CD14-positive monocyte (primary cell): ENCODE data around the gene ALDH3A2. TPM values are rescaled to one million over a fixed set of nuclear protein-coding genes. Genes with fewer than 3 reads are reported as not detected.

Source experiments
- DNase-seq, 3 donors: peaks; one replicate each; pipeline ENCODE4 v3.0.0-alpha.2; 2011 to 2022
- H2AFZ ChIP-seq: 2 replicates; pipeline ENCODE4 v1.6.0; 2012; ENCODE audit warnings: mild to moderate bottlenecking, low read depth, low read length, inconsistent platforms; ENCODE audit not compliant: insufficient read depth, poor library complexity, severe bottlenecking
- H3K27ac ChIP-seq, 2 donors: 1 replicate in 1 of 2; 2 replicates in 1 of 2; pipeline ENCODE4 v1.5.1; 2012 to 2013; ENCODE audit warnings: low read length in 2 of 2, control low read depth in 1 of 2, inconsistent platforms in 1 of 2, low read depth in 1 of 2, mild to moderate bottlenecking in 1 of 2
- H3K27me3 ChIP-seq, 2 donors: one replicate each; pipeline versions ENCODE4 v1.6.0 to v1.6.1; 2011 to 2013; ENCODE audit warnings: low read length in 2 of 2; ENCODE audit not compliant: control insufficient read depth in 2 of 2, insufficient read depth in 2 of 2
- H3K36me3 ChIP-seq, 2 donors: replicated peaks in 1 of 2; 1 replicate in 1 of 2; 2 replicates in 1 of 2; pipeline versions ENCODE4 v1.5.1 to v1.6.1; 2012 to 2013; ENCODE audit warnings: low read length in 2 of 2, control low read depth in 1 of 2, inconsistent platforms in 1 of 2, mild to moderate bottlenecking in 1 of 2; ENCODE audit not compliant: insufficient read depth in 2 of 2, control insufficient read depth in 1 of 2
- H3K4me1 ChIP-seq, 2 donors: 1 replicate in 1 of 2; 2 replicates in 1 of 2; pipeline versions ENCODE4 v1.5.1 to v1.6.1; 2012 to 2013; ENCODE audit warnings: low read length in 2 of 2, control low read depth in 1 of 2, inconsistent platforms in 1 of 2, mild to moderate bottlenecking in 1 of 2, moderate library complexity in 1 of 2; ENCODE audit not compliant: insufficient read depth in 2 of 2, control insufficient read depth in 1 of 2
- H3K4me2 ChIP-seq: replicated peaks from 2 replicates; pipeline ENCODE3; 2012; ENCODE audit warnings: low read length, moderate library complexity, mild to moderate bottlenecking; ENCODE audit not compliant: poor library complexity, severe bottlenecking; ENCODE audit errors: extremely low read depth
- H3K4me3 ChIP-seq, 3 experiments: fragments of 200-600 bp in 1 of 3; sonication (generic) in 1 of 3; replicated peaks in 1 of 3; 1 replicate in 2 of 3; 2 replicates in 1 of 3; pipeline ENCODE4 v1.5.1; 2011 to 2013; ENCODE audit warnings: low read length in 3 of 3, mild to moderate bottlenecking in 3 of 3, control low read depth in 2 of 3, low read depth in 2 of 3, inconsistent platforms in 1 of 3, moderate library complexity in 1 of 3
- H3K79me2 ChIP-seq: 2 replicates; pipeline ENCODE4 v1.6.0; 2012; ENCODE audit warnings: mild to moderate bottlenecking, control low read depth, inconsistent platforms, low read length, moderate library complexity; ENCODE audit not compliant: insufficient read depth
- H3K9ac ChIP-seq: 2 replicates; pipeline ENCODE4 v1.6.0; 2017; ENCODE audit warnings: low read length, mild to moderate bottlenecking; ENCODE audit not compliant: insufficient read depth, poor library complexity, severe bottlenecking
- H3K9me3 ChIP-seq, 2 donors: replicated peaks in 1 of 2; 1 replicate in 1 of 2; 2 replicates in 1 of 2; pipeline versions ENCODE4 v1.5.1 to v1.6.1; 2012 to 2013; ENCODE audit warnings: low read length in 2 of 2, control low read depth in 1 of 2; ENCODE audit not compliant: control insufficient read depth in 1 of 2, insufficient read depth in 1 of 2
- H4K20me1 ChIP-seq: 2 replicates; pipeline ENCODE4 v1.6.0; 2012; ENCODE audit warnings: mild to moderate bottlenecking, low read length, control low read depth, moderate library complexity; ENCODE audit not compliant: insufficient read depth
- H3K27ac Mint-ChIP-seq, 7 donors: one replicate each; pipeline ENCODE4 v1.8.0; 2020; ENCODE audit warnings: mild to moderate bottlenecking in 7 of 7, mixed read lengths in 7 of 7, moderate library complexity in 6 of 7, inconsistent platforms in 2 of 7
- H3K27me3 Mint-ChIP-seq, 3 donors: one replicate each; pipeline ENCODE4 v1.8.0; 2021 to 2022; ENCODE audit warnings: low read depth in 3 of 3, mild to moderate bottlenecking in 3 of 3, mixed read lengths in 3 of 3, moderate library complexity in 3 of 3, inconsistent platforms in 1 of 3
- H3K36me3 Mint-ChIP-seq, 2 donors: one replicate each; pipeline ENCODE4 v1.8.0; 2020; ENCODE audit warnings: mixed read lengths in 2 of 2, inconsistent platforms in 1 of 2, mild to moderate bottlenecking in 1 of 2
- H3K4me1 Mint-ChIP-seq: one replicate; pipeline ENCODE4 v1.8.0; 2020; ENCODE audit warnings: mild to moderate bottlenecking, mixed read lengths
- H3K4me3 Mint-ChIP-seq, 2 donors: one replicate each; pipeline ENCODE4 v1.8.0; 2020; ENCODE audit warnings: mild to moderate bottlenecking in 2 of 2, mixed read lengths in 2 of 2, moderate library complexity in 1 of 2
- H3K9me3 Mint-ChIP-seq, 7 donors: one replicate each; pipeline ENCODE4 v1.8.0; 2020 to 2022; ENCODE audit warnings: mixed read lengths in 7 of 7, mild to moderate bottlenecking in 6 of 7, moderate library complexity in 6 of 7, inconsistent platforms in 2 of 7
- WGBS: methylation state at CpG from one replicate; pipeline ENCODE4 v1.1.5; 2013; ENCODE audit warnings: missing lambda C conversion rate; ENCODE audit not compliant: insufficient coverage; 5-methylcytosine and 5-hydroxymethylcytosine counted together
- intact Hi-C, 2 donors: fragments of 100-400 bp; cut with micrococcal nuclease; formaldehyde crosslinking; loops; one replicate each; pipeline versions ENCODE4 v1.15.0 to v1.15.1; 2023
- polyA plus RNA-seq, 3 donors: library from polyadenylated mRNA; depleted of rRNA in 1 of 3; unstranded in 2 of 3; stranded (reverse) in 1 of 3; fragments of 300-500 nt in 2 of 3; fragments of >200 nt in 1 of 3; fragmentation: Illumina TruSeq in 2 of 3; gene quantifications; 1 replicate in 2 of 3; 2 replicates in 1 of 3; pipeline ENCODE4 v1.2.3, GENCODE V29; 2012 to 2021
- TF ChIP-seq, protein P1 (sequence below): fragments of 200-600 bp; IDR thresholded peaks from one replicate; pipeline ENCODE4 v1.8.0; 2022; ENCODE audit warnings: antibody characterized with exemption, mild to moderate bottlenecking

Gene ALDH3A2
- polyA plus RNA-seq, 3 donors: 22.5 to 58.0 (median 50.3) TPM

DNA sequence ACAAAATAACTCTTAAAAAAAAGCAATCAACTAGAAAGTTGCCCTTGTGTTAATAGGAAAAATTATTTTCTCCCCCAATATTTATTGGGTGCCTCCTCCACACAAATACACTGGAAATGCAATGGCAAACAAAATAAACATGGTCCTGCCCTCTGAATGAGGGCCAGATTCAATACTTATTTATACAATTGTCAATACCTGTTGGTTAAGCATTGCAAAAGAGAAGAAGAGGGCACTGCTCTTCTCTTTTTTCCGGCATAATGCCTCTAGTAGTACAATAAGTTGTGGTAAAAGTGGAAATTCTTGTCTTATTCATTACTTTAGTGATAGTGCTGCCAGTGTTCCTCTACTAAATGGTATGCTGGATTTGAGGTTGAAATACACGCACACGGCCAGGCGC, 22.5 kb upstream of the ALDH3A2 start:
- WGBS: 96% methylated on average over 3 of the region's 4 CpGs
- no peak for DNase-seq
- H3K27ac ChIP-seq: no peak overlapping the region
- Mint-ChIP-seq H3K36me3 (no peaks in the 10 kb centered on the region), H3K4me1 (no peaks in the 10 kb centered on the region), H3K4me3 (no peak overlapping the region), H3K27ac (no peak overlapping the region), H3K27me3 (peaks cover 0 to 2% (median 2%) of the 10 kb centered on the region in 3 donors), H3K9me3 (peaks cover 0 to 11% (median 7%) of the 10 kb centered on the region in 7 donors)
- TF ChIP-seq, protein P1, sequence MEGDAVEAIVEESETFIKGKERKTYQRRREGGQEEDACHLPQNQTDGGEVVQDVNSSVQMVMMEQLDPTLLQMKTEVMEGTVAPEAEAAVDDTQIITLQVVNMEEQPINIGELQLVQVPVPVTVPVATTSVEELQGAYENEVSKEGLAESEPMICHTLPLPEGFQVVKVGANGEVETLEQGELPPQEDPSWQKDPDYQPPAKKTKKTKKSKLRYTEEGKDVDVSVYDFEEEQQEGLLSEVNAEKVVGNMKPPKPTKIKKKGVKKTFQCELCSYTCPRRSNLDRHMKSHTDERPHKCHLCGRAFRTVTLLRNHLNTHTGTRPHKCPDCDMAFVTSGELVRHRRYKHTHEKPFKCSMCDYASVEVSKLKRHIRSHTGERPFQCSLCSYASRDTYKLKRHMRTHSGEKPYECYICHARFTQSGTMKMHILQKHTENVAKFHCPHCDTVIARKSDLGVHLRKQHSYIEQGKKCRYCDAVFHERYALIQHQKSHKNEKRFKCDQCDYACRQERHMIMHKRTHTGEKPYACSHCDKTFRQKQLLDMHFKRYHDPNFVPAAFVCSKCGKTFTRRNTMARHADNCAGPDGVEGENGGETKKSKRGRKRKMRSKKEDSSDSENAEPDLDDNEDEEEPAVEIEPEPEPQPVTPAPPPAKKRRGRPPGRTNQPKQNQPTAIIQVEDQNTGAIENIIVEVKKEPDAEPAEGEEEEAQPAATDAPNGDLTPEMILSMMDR: no peak
- H3K4me2 ChIP-seq: no peak overlapping the region
- no peaks in the 10 kb centered on the region for H3K79me2 ChIP-seq
- H3K9me3 ChIP-seq: peaks cover 1 to 4% of the 10 kb centered on the region in 2 donors
- no peaks in the 10 kb centered on the region for H3K27me3 ChIP-seq
- no peaks in the 10 kb centered on the region for H3K36me3 ChIP-seq
- H3K4me1 ChIP-seq: no peaks in the 10 kb centered on the region
- no peak overlapping the region for H2AFZ ChIP-seq
- H3K9ac ChIP-seq: no peak overlapping the region
- intact Hi-C loops: no loop called here
- no peak overlapping the region for H3K4me3 ChIP-seq
- H4K20me1 ChIP-seq: no peaks in the 10 kb centered on the region

DNA sequence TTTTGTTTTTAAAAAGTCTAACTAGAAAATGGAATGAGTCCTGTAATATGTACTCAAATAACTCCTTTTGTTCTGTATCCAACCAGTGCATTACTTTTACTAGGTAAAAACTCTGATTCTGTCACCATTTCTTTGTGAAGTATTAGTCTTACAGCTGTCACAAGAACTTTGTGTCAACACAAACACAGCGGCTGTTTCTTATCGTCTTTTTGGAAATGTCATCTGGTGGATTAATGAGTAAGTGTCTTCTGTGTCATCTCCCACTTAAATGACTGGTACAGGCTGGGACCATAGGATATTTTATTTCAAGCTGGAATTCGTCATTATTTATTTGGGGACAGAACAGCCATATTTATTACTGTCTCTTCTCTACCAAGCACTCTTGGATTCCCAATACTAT, 19.1 kb upstream of the ALDH3A2 start:
- Mint-ChIP-seq H3K4me1 (no peaks in the 10 kb centered on the region), H3K9me3 (peaks cover 0 to 3% (median 0%) of the 10 kb centered on the region in 7 donors), H3K27ac (no peak overlapping the region), H3K36me3 (no peaks in the 10 kb centered on the region), H3K4me3 (no peak overlapping the region), H3K27me3 (peaks cover 0 to 3% (median 0%) of the 10 kb centered on the region in 3 donors)
- no CpG with 5 or more reads among the region's 3 CpGs for WGBS
- no peaks in the 10 kb centered on the region for H3K27me3 ChIP-seq
- intact Hi-C loops: no loop called here
- TF ChIP-seq, protein P1: no peak
- DNase-seq: no peak
- no peak overlapping the region for H3K27ac ChIP-seq
- H2AFZ ChIP-seq: no peak overlapping the region
- no peaks in the 10 kb centered on the region for H3K9me3 ChIP-seq
- H3K4me3 ChIP-seq: no peak overlapping the region
- H3K9ac ChIP-seq: no peak overlapping the region
- H4K20me1 ChIP-seq: no peaks in the 10 kb centered on the region
- no peak overlapping the region for H3K4me2 ChIP-seq
- H3K36me3 ChIP-seq: no peaks in the 10 kb centered on the region
- no peaks in the 10 kb centered on the region for H3K4me1 ChIP-seq
- H3K79me2 ChIP-seq: no peaks in the 10 kb centered on the region
